GM21717 (cell line): ENCODE data around the gene CCDC112.

Source experiments
- ATAC-seq: cut with Tn5 transposase; IDR thresholded peaks from one replicate; pipeline ENCODE4 v1.9.1; 2021; ENCODE audit warnings: mild to moderate bottlenecking, moderate library complexity; ENCODE audit not compliant: unreplicated experiment

Gene CCDC112

GRCh38 chr5:115317736-115318135 lies 21.3 kb upstream of the CCDC112 start:
- ATAC-seq = no peak

GRCh38 chr5:115317320-115317719 lies 20.9 kb upstream of the CCDC112 start:
- no peak for ATAC-seq

- no peak for ATAC-seq
Measured at GRCh38 chr5:115313632-115314031, 17.2 kb upstream of the CCDC112 start.

- no peak for ATAC-seq
Measured at GRCh38 chr5:115313052-115313451, 16.6 kb upstream of the CCDC112 start.

- ATAC-seq = no peak
Measured at GRCh38 chr5:115309751-115310370, 13.4 kb upstream of the CCDC112 start.

GRCh38 chr5:115308815-115309214 lies 12.4 kb upstream of the CCDC112 start:
- no peak for ATAC-seq

- ATAC-seq = no peak
Measured at GRCh38 chr5:115306011-115306536, 9.6 kb upstream of the CCDC112 start.

- no peak for ATAC-seq
Measured at GRCh38 chr5:115304496-115304895, 8.0 kb upstream of the CCDC112 start.

- ATAC-seq = no peak
Measured at GRCh38 chr5:115298811-115299210, 2.4 kb upstream of the CCDC112 start.

GRCh38 chr5:115297031-115297430 lies 577 bp upstream of the CCDC112 start:
- no peak for ATAC-seq

- peak; percentile 28 for ATAC-seq
Measured at GRCh38 chr5:115295777-115296123, 704 bp downstream of the CCDC112 start.

- ATAC-seq = no peak
Measured at GRCh38 chr5:115291397-115291796, 5.1 kb downstream of the CCDC112 start.

GRCh38 chr5:115289104-115289503 lies 7.3 kb downstream of the CCDC112 start:
- ATAC-seq = no peak

- no peak for ATAC-seq
Measured at GRCh38 chr5:115284021-115284420, 12.4 kb downstream of the CCDC112 start.

- ATAC-seq = no peak
Measured at GRCh38 chr5:115282131-115282530, 14.3 kb downstream of the CCDC112 start.

GRCh38 chr5:115274584-115274983 lies 21.9 kb downstream of the CCDC112 start:
- no peak for ATAC-seq

GRCh38 chr5:115272297-115272958 lies 24.0 kb downstream of the CCDC112 start:
- no peak for ATAC-seq

GRCh38 chr5:115271295-115272050 lies 25.0 kb downstream of the CCDC112 start:
- ATAC-seq = no peak

GRCh38 chr5:115267617-115268016 lies 28.8 kb downstream of the CCDC112 start:
- ATAC-seq = no peak

GRCh38 chr5:115265220-115265619 lies 31.2 kb downstream of the CCDC112 start:
- ATAC-seq = no peak

GRCh38 chr5:115264786-115265185 lies 31.7 kb downstream of the CCDC112 start:
- no peak for ATAC-seq

- no peak for ATAC-seq
Measured at GRCh38 chr5:115263078-115263380, 33.4 kb downstream of the CCDC112 start.
